Activated CD4-positive, alpha-beta T cell treated with anti-CD3 and anti-CD28 coated beads for 1 hour (primary cell): ENCODE measurements around the gene CDC45.
"Not testable (repeated sequence)": the region's sequence is repeated elsewhere in the genome, so short reads cannot be mapped to it uniquely, and the experiment has no call there.

Experiments used
- DNase-seq: peaks from one replicate; pipeline ENCODE4 v3.0.0-alpha.2; 2020

Gene CDC45

DNA sequence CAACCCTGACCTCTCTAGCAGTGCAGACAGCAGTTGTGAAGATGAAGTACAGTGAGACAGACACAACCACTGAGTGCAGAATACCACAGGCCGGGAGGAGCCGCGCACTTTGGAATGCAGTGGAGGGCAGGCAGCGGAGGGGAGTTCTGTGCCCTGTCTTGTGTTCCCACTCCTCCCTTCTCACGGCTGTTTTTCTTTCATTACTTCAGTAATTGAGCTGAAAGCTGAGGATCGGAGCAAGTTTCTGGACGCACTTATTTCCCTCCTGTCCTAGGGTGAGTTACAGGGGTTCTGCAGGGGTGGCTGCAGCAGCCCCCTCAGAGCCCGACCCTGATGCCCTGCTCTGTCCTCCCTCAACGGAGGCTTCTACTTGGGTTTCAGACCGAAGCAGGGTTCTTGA lies 38.9 kb downstream of the CDC45 start:
- no peak for DNase-seq

DNA sequence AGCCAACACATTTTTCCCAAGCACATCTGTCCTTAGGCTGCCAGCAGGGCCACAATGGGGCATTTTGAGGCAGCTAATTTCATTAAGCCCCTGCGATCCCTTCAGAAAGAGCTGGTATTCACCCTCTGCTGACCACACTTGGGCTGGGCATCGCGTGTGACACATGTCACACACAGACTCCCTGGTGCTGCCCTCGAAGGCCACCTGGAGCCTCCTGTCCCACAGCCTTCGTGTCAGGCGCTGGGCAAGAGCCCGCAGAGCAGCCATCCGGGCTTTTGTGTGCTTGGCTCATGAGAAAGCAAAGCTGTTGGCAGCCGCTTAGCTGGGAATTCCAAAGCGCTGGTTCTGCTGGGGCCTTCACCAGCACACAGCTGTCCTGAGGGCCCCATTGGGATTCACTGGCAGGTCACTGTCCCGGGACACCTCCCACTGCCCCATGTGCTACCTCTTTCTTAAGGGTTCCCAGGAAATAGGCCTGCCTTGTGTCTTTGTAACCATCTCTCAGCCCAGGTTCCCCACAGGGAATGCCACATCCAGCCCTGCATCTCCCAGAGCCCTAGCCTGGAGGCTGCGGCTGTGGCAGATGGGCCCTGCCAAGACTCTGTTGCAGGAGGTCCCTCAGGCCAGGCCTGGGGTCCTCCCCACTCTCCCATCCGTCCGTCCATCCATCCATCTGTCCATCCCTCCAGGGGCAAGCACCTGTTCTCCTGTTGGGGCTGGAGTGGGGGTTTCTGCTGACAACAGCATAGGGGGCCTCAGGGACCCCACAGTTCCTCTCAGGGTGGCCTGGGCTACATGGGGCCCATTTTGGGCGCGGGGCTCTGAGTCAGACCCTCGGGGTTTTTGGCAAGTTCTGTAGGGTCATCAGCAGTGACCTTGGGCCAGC lies 39.6 kb downstream of the CDC45 start:
- DNase-seq, result no peak

DNA sequence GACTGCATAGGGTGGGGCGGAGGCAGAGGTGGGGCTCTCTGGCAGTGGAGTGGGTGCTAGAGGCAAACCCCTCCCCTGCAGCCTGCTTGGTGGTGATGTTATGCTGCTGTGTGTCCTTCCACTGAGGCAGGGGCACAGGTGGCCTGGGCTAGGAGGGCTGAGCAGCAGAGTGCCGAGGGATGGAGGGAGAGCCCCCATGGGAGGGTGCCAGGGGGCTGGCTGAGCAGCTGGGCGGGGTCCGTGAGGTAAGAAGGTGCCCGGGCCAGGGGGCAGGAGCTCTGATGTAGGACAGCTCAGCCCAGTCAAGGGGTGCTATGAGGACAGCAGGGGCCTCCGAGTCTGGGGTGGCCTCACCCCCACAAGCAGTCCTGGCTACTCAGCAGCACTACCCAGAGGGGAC lies 40.3 kb downstream of the CDC45 start:
- DNase-seq, result no peak

DNA sequence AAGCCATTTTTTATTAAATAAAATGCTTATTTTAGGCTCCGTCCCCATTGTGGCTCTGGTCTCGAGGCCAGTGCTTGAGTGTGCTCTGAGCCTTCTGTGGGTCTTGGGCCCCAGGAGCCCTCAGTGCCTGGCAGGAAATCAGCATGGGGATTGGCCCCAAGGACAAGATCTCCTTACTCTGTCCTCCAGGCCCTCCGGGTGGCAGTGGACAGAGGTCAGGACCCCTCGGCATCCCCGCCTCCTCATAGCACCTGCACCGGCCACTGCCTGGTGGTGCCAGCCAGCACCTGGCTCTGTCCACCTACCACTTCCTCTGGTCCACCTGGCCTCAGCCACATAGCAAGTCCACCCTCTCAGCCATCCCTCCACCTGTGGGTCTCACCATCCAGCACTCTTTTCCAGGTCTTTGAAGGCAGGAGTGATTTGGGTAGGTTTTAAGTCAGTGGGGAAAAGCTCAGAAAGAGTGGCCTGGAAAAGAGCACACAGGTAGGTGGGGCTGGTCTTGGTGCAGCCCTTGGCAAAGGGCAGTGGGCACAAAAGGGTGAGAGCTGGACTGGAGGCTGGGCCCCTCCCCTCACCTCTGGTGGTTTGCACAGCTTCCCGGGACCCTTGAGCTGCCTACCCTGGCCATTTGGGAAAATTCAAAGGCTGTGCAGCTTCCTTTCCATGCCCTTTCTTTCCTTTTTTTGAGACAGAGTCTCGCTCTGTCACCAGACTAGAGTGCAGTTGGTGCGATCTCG lies 41.0 kb downstream of the CDC45 start:
- no peak for DNase-seq

DNA sequence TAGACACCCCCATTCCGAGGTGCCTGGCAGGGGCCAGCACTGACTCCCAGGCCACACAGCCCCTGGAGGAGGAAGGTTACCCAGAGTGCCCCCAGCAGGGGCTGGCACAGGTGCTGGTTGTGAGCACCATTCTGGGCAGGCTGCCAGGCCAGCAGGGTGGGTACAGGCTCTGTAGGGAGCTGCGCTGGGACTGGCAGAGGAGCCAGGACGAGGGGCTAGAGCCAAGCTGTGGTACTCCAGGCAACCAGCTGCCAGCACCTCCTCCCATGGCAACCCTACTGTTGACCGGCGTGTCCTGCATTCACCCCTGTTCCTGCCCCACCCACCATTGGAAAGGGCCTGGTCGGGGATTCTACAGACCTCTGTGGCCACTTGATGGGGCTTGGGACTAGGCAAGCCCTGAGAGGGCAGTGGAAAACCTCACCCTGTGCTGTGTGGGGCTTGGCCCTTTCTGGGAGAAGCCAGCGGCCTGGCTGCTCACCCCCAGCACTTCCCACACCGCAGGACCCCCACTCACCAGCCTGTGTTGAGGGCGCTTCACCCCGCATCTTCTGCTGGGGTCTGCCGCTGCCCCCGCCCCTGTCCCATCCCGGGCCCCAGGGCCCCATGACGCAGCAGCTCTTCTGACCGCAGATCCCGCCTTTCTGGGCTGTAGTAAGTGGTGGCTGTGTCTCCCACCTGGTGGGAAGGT lies 42.6 kb downstream of the CDC45 start:
- no peak for DNase-seq

DNA sequence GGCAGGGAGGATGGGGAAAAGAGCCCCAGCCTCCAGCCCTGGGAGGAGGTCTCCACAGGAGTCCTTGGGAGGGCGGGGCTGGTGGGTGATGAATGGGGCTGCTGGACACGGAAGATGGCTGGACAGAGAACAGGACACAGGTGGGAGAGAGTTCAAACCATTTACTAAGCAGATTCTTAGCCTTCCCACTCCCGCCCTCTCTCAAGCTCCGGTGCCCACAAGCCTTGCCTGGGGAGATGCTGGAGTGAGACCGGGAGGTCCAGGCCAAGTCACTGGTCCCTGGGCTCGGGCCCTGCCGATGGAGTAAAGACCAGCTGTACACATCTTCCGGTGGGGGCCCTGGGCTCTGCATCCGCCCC lies 43.1 kb downstream of the CDC45 start:
- DNase-seq, result no peak

DNA sequence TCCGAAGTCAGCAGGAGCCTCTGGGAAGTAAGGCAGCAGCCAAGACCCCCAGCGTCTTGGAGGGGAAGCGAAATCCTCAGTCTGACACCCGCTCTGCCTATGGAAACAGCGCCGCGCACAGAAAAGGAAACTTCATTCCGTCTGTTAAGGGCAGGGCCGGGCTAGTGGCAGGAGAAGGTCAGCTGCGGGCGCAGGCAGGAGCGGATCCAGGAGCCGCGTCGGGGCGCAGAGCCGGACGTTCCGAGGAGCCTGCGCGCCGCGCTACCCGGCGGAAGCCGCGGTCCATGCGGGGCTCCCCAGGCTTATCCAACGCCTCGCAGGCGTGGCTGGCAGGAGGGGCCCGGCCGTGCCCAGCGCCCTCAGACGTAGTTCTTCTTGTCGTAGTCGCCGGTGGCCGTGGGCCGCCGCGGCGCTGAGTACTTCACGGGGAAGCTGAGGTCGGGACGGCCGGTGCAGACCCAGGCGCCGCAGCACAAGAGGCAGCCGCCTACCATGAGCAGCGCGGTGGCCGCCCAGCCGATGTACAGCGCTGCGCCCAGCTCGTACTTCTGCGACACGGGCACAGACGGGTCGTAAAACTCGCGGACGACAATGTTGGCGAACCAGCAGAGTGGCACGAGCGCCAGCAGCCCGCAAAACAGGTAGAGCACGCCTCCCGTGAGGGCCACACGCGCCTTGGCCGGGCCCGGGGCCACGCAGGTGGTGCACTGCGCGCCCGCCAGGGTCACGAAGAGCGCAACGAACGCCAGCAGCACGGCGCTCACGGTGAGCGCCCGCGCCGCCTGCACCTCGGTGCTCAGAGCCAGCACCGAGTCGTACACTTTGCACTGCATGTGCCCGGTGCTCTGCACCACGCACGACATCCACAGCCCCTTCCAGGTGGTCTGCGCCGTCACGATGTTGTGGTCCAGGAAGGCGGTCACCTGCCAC lies 43.8 kb downstream of the CDC45 start:
- DNase-seq, result no peak

DNA sequence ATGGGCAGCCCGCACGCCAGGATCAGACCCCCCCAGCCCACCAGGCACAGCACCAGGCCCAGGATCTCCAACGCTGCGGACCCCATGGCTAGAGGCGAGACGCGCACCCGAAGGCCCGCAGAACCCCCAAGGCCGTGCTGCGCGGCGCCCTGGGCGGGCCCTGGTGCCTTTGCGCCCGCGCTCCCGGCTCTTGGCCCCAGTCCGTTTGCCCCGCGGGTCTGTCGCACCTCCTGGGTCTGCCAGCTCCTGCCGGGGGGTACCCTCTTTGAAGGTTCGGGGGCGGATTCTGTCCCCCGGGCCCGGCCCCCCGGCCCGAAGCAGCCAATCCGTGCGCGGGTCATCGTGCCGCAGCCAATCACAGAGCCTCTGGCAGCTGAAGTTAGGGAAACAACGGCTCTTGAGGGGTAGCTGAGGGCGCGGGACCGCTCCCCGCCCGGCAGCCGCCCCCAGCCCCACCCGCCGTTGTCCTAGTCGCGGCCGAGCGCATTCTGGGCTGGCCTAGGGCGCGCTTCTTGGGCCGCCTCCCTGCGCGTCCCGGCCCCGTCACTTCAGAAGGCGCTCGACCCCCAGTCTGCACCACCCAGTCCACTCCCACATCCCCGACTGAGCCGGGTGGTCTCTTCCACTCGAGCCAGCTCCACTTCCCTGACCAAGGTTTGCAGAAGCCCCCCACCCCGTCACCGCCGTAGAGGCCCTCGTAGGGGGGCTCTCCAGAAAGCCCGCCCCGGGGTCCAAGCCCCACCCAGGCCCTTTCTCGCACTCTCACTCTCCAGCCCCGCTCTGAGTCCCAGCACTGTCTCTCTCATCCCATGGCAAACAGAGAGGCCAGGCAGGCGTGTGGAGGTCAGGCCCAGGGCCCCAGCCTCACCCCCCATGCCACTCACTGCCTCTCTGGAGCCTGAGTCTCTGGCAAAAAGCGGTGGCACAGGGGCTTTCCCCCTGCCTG lies 44.7 kb downstream of the CDC45 start, which contains the start of gene CLDN5:
TSS of gene CLDN5 (minus strand) at position 241 of the 946 bp plus-strand sequence. CDS start at position 86, 155 bp downstream.
- DNase-seq, result no peak

DNA sequence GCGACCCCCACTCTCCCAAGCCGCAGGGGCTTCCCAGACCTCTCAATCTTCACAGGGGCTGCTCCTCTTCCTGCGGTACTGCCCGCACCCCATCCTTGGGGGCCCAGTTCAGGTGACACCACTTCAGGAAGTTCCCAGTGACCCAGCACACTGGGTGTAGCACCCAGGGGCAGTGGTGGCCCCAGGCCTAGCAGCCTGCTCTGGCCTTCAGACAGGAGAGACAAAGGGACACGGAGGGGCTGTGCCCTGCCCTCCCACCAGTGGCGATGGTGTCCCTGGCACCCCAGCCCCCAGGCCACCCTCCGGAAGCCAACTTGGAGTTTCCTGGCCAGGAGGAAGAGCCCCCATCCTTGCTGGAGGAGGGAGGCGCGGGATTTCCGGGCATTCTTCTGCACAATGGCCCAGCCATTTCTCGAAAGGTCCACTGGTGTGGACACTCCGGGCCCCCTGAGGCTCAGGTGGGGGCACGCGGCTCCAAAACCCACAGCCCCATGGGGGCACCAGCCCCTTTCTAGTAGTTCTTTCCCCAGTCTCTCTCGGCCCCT lies 45.5 kb downstream of the CDC45 start:
- no peak for DNase-seq

DNA sequence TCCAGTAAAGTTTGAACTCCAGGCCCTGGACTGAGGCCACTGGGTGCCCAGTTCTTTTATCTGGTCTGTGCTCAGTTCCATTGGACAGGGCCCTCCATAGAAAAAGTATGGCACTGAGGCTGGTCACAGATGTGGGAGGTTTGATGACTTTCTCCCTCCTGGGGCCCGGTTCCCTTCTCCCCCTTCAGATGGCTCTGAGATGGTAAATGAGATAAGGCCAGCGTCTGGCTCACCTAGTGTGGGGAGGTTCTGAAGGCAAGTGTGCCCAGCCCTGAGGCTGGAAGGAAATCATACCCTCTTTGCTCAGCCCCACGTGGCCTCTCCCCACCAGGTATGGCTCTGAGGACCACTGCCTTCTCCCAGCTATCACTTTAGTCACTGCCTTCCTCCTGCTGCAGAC lies 45.9 kb downstream of the CDC45 start:
- no peak for DNase-seq

DNA sequence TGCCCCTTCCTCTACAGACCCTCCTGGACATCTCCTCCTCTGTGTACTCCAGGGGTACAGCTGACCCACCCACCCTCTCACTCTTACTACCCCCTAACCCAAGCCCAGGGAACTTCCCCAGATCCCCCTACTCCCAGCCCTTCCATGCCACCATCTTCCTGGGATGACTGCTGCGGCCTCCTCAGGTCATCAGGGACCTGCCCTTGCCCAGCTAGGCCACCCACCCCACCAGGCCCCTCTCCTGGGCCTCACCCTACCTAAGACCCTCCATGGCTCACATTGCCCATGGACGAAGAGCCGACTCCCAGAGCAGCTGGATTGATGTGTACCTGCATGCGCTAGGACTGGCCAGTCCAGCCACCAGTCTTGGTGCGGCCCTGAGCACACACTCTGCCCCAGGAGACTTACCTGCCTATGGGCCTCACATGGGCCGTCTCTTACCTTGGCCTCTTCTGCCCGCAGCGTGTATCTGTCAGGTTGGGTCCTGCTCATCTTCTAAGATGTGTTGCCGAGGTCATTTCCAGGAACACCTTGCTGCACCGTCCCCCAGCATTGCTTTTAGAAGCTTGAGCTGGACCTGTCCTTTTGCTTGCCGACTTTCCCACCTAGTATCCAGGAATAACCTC lies 46.5 kb downstream of the CDC45 start:
- DNase-seq, result no peak

DNA sequence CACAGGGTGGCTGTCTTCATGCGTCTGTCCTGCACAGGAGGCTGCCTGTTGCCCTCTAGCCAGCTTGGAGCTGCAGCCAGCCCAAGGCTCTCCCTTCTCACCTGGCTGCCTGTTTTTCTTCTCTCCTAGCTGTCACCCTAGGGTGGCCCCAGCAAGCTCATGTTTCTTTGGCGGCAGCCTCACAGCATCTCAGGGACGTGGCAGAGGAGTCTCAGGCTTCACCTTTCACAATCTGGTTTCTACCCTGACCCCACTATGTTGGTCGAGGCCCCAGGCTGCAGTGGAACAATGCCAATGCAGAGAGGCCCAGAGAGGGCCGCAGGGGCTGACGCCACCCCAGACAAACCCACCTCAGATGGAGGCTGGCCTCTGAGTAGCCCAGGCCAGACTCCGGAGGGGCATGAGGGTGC lies 47.0 kb downstream of the CDC45 start:
- DNase-seq, result no peak

DNA sequence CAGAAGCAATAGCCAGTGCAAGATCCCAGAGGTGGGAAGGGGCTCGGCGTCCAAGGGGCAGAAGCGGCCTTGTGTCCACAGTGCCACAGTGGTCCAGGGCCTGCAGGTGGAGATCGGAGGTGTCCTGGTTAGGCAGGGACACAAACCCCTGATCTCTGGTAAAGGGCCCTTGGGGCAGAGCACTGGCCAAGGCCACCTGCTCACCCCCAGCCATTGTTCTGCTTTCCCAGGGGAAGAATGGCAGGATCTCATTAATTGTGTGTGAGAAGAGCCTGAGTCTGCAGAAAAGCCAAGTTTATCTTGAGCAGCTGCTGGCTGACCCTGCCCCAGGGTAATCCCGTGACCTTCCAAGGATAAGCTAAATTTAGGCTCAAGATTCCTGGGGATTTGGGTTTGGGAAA lies 47.6 kb downstream of the CDC45 start:
- DNase-seq, result no peak

DNA sequence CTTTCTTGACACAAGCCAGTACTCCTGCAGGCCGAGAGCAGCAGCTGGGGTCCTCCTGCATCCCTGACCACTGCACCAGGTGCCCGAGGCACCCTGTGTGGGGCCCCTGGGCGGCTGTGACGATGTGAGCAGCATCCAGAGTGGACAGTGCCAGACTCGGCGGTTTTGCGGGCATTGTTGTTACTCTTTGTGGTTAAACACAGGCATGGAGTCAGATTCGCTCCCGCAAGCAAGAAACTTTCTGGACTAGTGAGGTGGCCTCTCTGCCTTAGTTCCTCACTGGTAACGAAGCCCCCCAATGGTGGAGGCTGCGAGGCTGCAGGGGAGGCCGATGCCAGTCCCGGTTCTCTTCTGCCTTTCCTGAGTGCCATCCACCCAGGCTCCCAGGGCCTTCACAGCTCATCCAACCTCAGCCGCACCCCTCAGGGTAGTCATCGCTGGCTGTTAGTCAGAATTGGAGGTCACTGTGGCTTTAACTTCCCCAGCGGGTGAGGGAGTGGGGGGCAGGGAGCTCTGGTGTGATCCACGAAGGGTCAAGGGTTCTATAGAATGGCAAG lies 48.2 kb downstream of the CDC45 start:
- no peak for DNase-seq

DNA sequence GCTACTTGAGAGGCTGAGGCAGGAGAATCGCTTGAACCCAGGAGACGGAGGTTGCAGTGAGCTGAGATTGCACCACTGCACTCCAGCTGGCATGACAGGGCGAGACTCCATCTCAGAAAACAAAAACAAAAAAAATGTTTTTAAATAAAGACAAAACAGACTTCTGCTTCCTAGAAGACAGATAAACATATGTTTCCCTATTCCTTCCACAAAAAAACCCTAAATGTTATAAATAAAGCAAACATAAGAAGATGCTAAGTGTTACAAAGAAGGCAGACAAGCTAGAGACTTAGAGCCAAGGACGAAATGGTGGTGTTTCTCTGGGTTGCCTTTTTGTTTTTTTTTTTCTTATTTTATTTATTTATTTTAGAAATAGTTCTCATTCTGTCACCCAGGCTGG lies 50.1 kb downstream of the CDC45 start:
- no peak for DNase-seq

DNA sequence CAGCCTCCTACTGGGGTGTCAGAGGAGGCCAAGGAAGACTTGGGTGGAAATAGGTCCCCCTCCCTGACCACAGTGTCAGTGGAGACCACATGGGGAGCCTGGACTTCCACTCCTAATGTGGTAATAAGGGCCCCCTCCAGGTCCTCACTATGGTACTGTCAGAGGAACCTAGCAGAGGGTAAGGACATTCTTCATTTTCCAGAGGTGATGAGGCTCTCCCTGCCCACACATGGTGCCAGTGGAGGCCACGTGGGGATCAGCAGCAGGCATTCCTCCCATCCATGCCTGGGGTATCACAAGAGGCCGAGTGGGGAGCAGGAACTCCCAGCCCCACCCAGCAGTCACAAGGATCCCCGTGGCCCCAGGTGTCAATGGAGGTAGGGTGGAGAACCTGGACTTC lies 51.0 kb downstream of the CDC45 start:
- no peak for DNase-seq

DNA sequence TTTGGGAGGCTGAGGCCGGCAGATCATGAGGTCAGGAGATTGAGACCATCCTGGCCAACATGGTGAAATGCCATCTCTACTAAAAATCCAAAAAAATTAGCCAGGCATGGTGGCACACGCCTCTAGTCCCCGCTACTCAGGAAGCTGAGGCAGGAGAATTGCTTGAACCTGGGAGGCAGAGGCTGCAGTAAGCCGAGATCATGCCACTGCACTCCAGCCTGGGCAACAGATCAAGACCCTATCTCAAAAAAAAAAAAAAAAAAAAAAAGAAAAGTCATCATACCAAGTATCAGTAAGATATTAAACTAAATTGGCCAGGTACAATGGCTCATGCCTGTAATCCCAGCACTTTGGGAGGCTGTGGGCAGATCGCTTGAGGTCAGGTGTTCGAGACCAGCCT lies 51.6 kb downstream of the CDC45 start:
- not testable (repeated sequence) for DNase-seq

DNA sequence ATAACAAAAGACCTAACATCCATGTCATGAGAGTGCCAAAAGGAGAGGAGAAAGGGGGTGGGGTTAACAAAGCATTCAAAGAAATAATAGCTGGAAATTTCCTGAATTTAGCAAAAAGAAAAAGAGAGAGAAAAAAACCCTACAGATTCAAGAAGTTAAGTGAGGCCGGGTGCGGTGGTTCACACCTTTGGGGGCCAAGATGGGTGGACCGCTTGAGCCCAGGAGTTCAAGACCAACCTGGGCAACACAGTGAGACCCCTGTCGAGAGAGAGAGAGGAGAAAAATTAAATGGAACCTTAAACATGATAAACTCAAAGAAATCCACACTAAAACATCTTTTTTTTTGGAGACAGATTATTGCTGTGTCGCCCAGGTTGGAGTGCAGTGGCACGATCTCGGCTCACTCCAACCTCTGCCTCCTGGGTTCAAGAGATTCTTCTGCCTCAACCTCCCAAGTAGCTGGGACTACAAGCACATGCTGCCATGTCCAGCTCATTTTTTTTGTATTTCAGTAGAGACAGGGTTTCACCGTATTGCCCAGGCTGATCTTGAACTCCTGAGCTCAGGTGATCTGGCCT lies 53.4 kb downstream of the CDC45 start:
- no peak for DNase-seq

DNA sequence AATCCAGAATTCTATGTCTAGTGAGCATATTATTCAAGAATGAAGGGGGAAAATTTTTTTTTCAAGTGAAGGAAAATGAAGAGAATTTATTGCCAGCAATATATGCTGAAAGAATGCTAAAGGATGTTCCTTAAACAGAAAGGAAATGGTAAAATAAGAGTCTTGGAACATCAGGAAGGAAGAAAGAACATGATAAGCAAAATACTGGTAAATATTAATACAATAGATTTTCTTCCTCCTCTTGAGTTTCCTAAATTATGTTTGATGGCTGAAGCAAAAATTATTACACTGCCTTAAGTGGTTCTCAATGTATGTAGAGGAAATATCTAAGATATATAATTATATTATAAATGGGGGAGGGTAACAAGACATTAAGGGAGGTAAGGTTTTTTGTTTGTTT lies 54.1 kb downstream of the CDC45 start:
- DNase-seq, result no peak

DNA sequence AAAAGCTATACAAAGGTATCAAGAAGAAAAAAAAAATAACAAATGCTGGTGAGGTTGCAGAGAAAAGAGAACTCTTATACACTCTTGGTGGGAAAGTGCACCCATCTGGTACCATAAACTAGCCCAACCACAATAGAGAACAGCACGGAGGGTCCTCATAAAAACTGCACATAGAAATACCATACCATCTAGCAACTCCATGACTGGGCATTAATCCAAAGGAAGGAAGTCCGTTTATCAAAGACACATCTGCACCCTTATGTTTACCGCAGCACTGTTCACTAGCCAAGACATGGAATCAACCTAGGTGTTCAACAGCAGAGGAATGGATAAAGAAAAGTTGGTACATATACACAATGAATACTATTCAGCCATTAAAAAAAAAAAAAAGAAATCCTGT lies 55.3 kb downstream of the CDC45 start:
- DNase-seq, result no peak
